Vagina (tissue), 2 donors: Measurements from ENCODE around the gene TSPO. TPM values are rescaled to one million over a fixed set of nuclear protein-coding genes. Genes with fewer than 3 reads are reported as not detected.

Source experiments
- DNase-seq, 2 donors: peaks; one replicate each; pipeline ENCODE4 v3.0.0-alpha.2; 2017; ENCODE audit errors: extremely low spot score in 2 of 2
- H3K27ac ChIP-seq: fragments of 200-600 bp; sonication (generic); one replicate; pipeline ENCODE4 v1.5.1; 2019
- H3K27me3 ChIP-seq: fragments of 200-600 bp; sonication (generic); one replicate; pipeline ENCODE4 v1.5.1; 2019
- H3K36me3 ChIP-seq, 2 donors: fragments of 200-600 bp; sonication (generic); one replicate each; pipeline ENCODE4 v1.5.1; 2017 to 2019
- H3K4me1 ChIP-seq: fragments of 200-600 bp; sonication (generic); one replicate; pipeline ENCODE4 v1.5.1; 2019
- H3K4me3 ChIP-seq, 2 donors: fragments of 200-600 bp; sonication (generic); 1 replicate in 1 of 2; 2 replicates in 1 of 2; pipeline ENCODE4 v1.5.1; 2016 to 2019
- H3K9me3 ChIP-seq: fragments of 200-600 bp; sonication (generic); one replicate; pipeline ENCODE4 v1.5.1; 2019
- POLR2A ChIP-seq, 2 donors: fragments of 450-650 bp; IDR thresholded peaks; one replicate each; pipeline ENCODE4 v1.6.1; 2017; ENCODE audit warnings: antibody characterized with exemption in 2 of 2, mild to moderate bottlenecking in 2 of 2, moderate library complexity in 2 of 2
- POLR2AphosphoS5 ChIP-seq, 2 donors: sonication (generic); formaldehyde crosslinking; IDR thresholded peaks; one replicate each; pipeline ENCODE4 v1.9.0; 2017; ENCODE audit warnings: antibody characterized with exemption in 2 of 2, mild to moderate bottlenecking in 2 of 2, low read depth in 1 of 2; ENCODE audit not compliant: insufficient read depth in 1 of 2
- intact Hi-C: fragments of 100-400 bp; cut with DNase I; formaldehyde crosslinking; loops from one replicate; pipeline ENCODE4 v1.15.1; 2023
- total RNA-seq: library from RNA; depleted of rRNA; stranded (reverse); fragments of >200 nt; gene quantifications from one replicate; pipeline ENCODE4 v1.2.3, GENCODE V29; 2016
- TF ChIP-seq, protein P1 (sequence below), 3 experiments: fragments of 450-650 bp in 2 of 3; fragments of 200-600 bp in 1 of 3; sonication (generic) in 1 of 3; IDR thresholded peaks; one replicate each; pipeline ENCODE4 v1.5.1; 2017 to 2019; ENCODE audit warnings: antibody characterized with exemption in 3 of 3, mild to moderate bottlenecking in 2 of 3, moderate library complexity in 2 of 3

Gene TSPO
- total RNA-seq, 1 donor from 2014 or later, result 524 TPM

DNA sequence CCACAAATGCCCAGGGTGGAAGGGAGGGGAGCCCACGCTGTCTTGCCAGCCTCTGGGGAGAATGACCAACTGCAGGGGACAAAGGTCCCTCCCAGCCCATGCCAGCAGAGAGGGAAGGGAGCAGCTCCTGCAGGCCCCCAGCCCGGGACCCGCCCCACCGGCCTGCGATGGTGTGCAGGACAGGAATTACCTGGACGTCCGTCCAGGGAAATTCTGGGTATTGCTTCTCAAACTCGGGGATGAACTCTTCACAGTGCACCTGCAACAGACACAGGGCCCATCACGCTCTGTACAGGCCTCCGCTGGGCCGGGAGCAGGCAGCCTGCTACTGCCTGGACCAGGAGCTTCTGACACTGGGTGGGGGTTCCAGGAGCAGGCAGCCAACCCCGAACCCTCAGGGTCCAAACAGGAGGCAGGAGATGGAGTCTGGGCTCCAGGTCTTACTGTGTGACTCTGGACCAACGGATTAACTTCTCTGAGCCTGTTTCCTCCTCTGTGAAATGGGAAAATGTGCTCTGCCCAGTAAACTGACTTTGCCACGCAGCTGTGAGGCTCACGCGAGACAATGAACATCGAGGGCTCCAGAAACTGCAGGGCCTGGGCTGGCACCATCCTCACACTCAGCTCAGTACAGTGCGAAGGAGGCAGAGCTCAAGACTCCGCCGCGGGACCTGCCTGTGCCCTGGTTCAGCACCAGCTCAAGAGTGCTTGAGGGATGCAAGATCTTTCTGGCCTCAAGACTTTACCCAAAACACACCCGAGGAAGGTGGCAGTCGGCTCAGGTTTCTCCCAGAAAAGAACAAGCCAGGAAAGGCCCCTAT, 18.2 kb downstream of the TSPO start:
- intact Hi-C loops, result no loop called here

DNA sequence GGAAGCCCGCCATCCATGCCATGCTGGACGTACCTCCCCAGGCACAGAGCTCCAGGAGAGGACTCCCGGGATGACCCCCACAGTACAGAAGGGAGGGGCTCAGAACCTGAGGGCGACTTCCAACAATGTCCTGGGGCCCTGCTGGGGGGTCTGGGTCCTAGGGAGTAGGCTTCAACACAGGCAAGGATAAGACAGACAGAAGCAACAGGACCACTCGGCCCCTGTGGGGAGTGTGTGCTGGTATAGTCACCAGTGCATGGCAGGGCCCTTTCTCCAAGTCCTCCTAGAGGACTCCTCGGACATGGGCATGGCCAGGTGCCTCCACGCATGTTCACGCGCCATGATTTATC, 18.7 kb downstream of the TSPO start:
- Histone ChIP-seq H3K9me3 (no peaks in the 10 kb centered on the region), H3K36me3 (peaks cover 0 to 54% of the 10 kb centered on the region in 2 donors), H3K4me1 (no peaks in the 10 kb centered on the region), H3K4me3 (no peak overlapping the region), H3K27ac (no peak overlapping the region), H3K27me3 (no peaks in the 10 kb centered on the region)
- DNase-seq, result no peak
- TF ChIP-seq POLR2AphosphoS5 (IDR thresholded peaks at IDR 0.05; ENCODE audit: insufficient read depth in 1 of 2, low read depth in 1 of 2) (no peak), POLR2A (IDR thresholded peaks at IDR 0.05) (no peak)
- TF ChIP-seq, protein P1, sequence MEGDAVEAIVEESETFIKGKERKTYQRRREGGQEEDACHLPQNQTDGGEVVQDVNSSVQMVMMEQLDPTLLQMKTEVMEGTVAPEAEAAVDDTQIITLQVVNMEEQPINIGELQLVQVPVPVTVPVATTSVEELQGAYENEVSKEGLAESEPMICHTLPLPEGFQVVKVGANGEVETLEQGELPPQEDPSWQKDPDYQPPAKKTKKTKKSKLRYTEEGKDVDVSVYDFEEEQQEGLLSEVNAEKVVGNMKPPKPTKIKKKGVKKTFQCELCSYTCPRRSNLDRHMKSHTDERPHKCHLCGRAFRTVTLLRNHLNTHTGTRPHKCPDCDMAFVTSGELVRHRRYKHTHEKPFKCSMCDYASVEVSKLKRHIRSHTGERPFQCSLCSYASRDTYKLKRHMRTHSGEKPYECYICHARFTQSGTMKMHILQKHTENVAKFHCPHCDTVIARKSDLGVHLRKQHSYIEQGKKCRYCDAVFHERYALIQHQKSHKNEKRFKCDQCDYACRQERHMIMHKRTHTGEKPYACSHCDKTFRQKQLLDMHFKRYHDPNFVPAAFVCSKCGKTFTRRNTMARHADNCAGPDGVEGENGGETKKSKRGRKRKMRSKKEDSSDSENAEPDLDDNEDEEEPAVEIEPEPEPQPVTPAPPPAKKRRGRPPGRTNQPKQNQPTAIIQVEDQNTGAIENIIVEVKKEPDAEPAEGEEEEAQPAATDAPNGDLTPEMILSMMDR (IDR thresholded peaks at IDR 0.05), result no peak
- intact Hi-C loops, result no loop called here

More for the DNA sequence above, 18.2 kb downstream of the TSPO start:
- TF ChIP-seq POLR2AphosphoS5 (IDR thresholded peaks at IDR 0.05; ENCODE audit: insufficient read depth in 1 of 2, low read depth in 1 of 2) (no peak), POLR2A (IDR thresholded peaks at IDR 0.05) (no peak)
- TF ChIP-seq, protein P1 (IDR thresholded peaks at IDR 0.05), result no peak
- no peak for DNase-seq
- Histone ChIP-seq H3K9me3 (no peaks in the 10 kb centered on the region), H3K27me3 (no peaks in the 10 kb centered on the region), H3K27ac (no peak overlapping the region), H3K4me3 (no peak overlapping the region), H3K4me1 (peaks cover 2% of the 10 kb centered on the region), H3K36me3 (peaks cover 0 to 53% of the 10 kb centered on the region in 2 donors)

DNA sequence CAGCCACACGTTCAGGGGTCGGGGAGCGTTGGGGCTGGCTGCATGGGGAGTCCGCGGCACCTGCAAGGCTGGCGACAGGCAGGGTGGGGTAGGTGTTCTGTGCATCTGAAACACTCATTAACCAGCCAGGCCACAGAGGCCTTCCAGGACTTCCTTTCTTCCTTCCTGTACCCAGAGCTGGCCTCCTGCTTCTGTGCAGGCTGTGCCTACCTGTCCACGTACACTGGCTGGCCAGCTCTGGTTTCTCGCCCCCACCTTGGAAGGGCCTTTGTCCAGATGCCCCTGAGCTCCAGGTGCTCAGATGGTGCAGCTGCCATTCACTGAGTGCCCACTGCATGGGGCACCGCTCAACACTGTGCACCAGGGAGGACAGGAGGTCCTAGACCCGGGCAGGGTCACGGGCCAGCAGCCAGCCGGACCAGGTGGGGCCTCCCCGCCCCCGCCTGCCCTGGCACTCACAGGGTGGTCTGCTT, 19.7 kb downstream of the TSPO start:
- Histone ChIP-seq H3K4me1 (no peaks in the 10 kb centered on the region), H3K36me3 (peaks cover 0 to 54% of the 10 kb centered on the region in 2 donors), H3K27me3 (no peaks in the 10 kb centered on the region), H3K4me3 (no peak overlapping the region), H3K9me3 (no peaks in the 10 kb centered on the region), H3K27ac (no peak overlapping the region)
- TF ChIP-seq POLR2AphosphoS5 (IDR thresholded peaks at IDR 0.05; ENCODE audit: insufficient read depth in 1 of 2, low read depth in 1 of 2) (no peak), POLR2A (IDR thresholded peaks at IDR 0.05) (no peak)
- intact Hi-C loops, result no loop called here
- DNase-seq, result no peak

DNA sequence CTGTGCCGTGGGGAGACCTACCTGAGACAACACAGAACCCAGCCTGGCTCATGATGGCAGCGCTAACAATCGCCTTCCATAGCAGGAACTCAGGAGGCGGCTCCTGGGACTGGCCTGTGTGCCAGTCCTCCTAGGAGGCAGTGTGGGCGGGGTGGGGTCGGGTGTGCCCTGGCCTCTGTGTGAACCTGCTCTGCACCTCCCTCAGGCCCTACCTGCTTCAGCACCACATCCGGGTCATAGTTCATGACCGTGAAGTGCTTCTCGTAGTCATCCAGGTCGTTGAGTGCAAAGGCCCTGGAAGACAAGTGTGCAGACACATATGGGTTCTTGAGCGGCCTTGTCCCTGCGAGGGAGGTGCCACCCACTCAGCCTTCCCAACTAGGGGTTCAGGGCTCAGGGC, 20.2 kb downstream of the TSPO start:
- Histone ChIP-seq H3K27ac (no peak overlapping the region), H3K4me3 (no peak overlapping the region), H3K4me1 (no peaks in the 10 kb centered on the region), H3K9me3 (no peaks in the 10 kb centered on the region), H3K27me3 (no peaks in the 10 kb centered on the region), H3K36me3 (peaks cover 0 to 54% of the 10 kb centered on the region in 2 donors)
- TF ChIP-seq POLR2A (IDR thresholded peaks at IDR 0.05) (no peak), POLR2AphosphoS5 (IDR thresholded peaks at IDR 0.05; ENCODE audit: insufficient read depth in 1 of 2, low read depth in 1 of 2) (no peak)
- TF ChIP-seq, protein P1 (IDR thresholded peaks at IDR 0.05), result no peak
- intact Hi-C loops, result no loop called here
- DNase-seq, result no peak

DNA sequence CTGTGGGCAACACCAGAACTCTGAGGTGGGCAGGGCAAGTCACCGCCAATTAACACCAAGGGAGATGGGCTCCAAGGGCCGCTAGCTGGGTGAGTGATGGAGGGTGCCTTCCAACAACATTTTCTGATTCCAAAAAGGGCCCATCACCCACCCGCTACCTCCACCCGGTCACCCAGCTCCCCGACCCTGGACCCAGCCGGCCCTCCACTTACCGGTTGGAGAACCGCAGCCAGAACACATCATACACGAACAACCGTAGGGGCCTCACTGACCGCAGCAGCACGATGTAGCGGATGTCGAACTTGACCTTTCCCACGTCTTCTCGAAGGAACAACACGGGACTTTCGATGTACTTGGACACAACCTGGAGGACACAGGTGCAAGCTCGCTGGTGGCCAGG, 20.8 kb downstream of the TSPO start:
- no peak overlapping the region for H3K27ac ChIP-seq

More for the DNA sequence above, 20.8 kb downstream of the TSPO start:
- no peak overlapping the region for H3K4me3 ChIP-seq
- no peaks in the 10 kb centered on the region for H3K4me1 ChIP-seq
- no peak for DNase-seq
- TF ChIP-seq, protein P1 (IDR thresholded peaks at IDR 0.05), result no peak
- TF ChIP-seq POLR2AphosphoS5 (IDR thresholded peaks at IDR 0.05; ENCODE audit: insufficient read depth in 1 of 2, low read depth in 1 of 2) (no peak), POLR2A (IDR thresholded peaks at IDR 0.05) (no peak)
- H3K27me3 ChIP-seq, result no peaks in the 10 kb centered on the region
- intact Hi-C loops, result no loop called here
- H3K36me3 ChIP-seq, result peaks cover 0 to 54% of the 10 kb centered on the region in 2 donors
- H3K9me3 ChIP-seq, result no peaks in the 10 kb centered on the region
